GM12878 (cell line): Measurements from ENCODE around the gene HINT3. TPM values are rescaled to one million over a fixed set of nuclear protein-coding genes. Genes with fewer than 3 reads are reported as not detected.

ENCODE experiments used
- ATAC-seq: fragments of 200-7000 bp; cut with Tn5 transposase; 3 replicates; pipeline ENCODE4 v1.9.1; 2020; ENCODE audit warnings: mild to moderate bottlenecking, moderate library complexity
- BruUV-seq: library from RNA; stranded (reverse); fragments of 400-500 nt; replicated peaks from 2 replicates; lab custom pipeline; 2021; lab: Mats Ljungman, UMichigan
- CTCF ChIA-PET: fragments of 300-600 bp; sonication (Branson Sonifier 250); formaldehyde crosslinking; extraction: SDS; loops from one replicate; lab custom pipeline; 2021; ENCODE audit warnings: inconsistent platforms; lab: Yijun Ruan, JAX
- POLR2A ChIA-PET: fragments of 350-600 bp; formaldehyde crosslinking; extraction: SDS; loops from one replicate; lab custom pipeline; 2021; ENCODE audit warnings: inconsistent platforms; lab: Charles Lee
- RAD21 ChIA-PET: fragments of 300-600 bp; sonication (Branson Sonifier 250); formaldehyde crosslinking; loops from one replicate; lab custom pipeline; 2023; ENCODE audit warnings: antibody characterized with exemption; ENCODE audit not compliant: unreplicated experiment; lab: Charles Lee
- SMC1A ChIA-PET: fragments of 300-600 bp; sonication (Branson Sonifier 250); formaldehyde crosslinking; loops from one replicate; lab custom pipeline; 2023; ENCODE audit not compliant: unreplicated experiment, uncharacterized antibody; lab: Charles Lee
- DNase-seq: peaks from one replicate; pipeline ENCODE4 v3.0.0-alpha.2; 2011; ENCODE audit warnings: low read depth, low spot score
- FAIRE-seq: peaks from 3 replicates; lab custom pipeline; 2011; peaks lifted over from hg19 to GRCh38; lab: Jason Lieb, UNC
- H2AFZ ChIP-seq: 2 replicates; pipeline ENCODE4 v1.6.0; 2011; ENCODE audit warnings: low read depth, low read length, control low read depth; ENCODE audit not compliant: control insufficient read depth
- H3K27ac ChIP-seq: 2 replicates; pipeline ENCODE4 v1.5.1; 2011; ENCODE audit warnings: control low read depth; ENCODE audit not compliant: control insufficient read depth, insufficient read depth
- H3K27me3 ChIP-seq, 2 experiments: replicated peaks in 1 of 2; 2 replicates each; pipeline versions ENCODE4 v1.6.0 to v1.6.1; 2011; ENCODE audit warnings: low read length in 1 of 2; ENCODE audit not compliant: control insufficient read depth in 2 of 2, insufficient read depth in 2 of 2
- H3K36me3 ChIP-seq, 2 experiments: 2 replicates each; pipeline ENCODE4 v1.5.1; 2011; ENCODE audit warnings: low read length in 1 of 2; ENCODE audit not compliant: control insufficient read depth in 2 of 2, insufficient read depth in 2 of 2
- H3K4me1 ChIP-seq: 2 replicates; pipeline ENCODE4 v1.6.1; 2011; ENCODE audit warnings: mild to moderate bottlenecking, low read length, moderate library complexity, mixed read lengths; ENCODE audit not compliant: control insufficient read depth, insufficient read depth
- H3K4me2 ChIP-seq: 2 replicates; pipeline ENCODE4 v1.6.0; 2011; ENCODE audit warnings: control low read depth; ENCODE audit not compliant: control insufficient read depth, insufficient read depth
- H3K4me3 ChIP-seq: fragments of 200-600 bp; sonication (generic); 2 replicates; pipeline ENCODE4 v1.5.1; 2016
- H3K79me2 ChIP-seq: 2 replicates; pipeline ENCODE4 v1.6.0; 2011; ENCODE audit warnings: low read length; ENCODE audit not compliant: control insufficient read depth, insufficient read depth
- H3K9ac ChIP-seq: 2 replicates; pipeline ENCODE4 v1.8.0; 2011; ENCODE audit warnings: low read length, control low read depth, mixed read lengths; ENCODE audit not compliant: control insufficient read depth, insufficient read depth
- H3K9me3 ChIP-seq: replicated peaks from 3 replicates; pipeline ENCODE4 v1.5.1; 2011; ENCODE audit warnings: mild to moderate bottlenecking, low read length; ENCODE audit not compliant: control insufficient read depth, insufficient read depth
- H4K20me1 ChIP-seq: 2 replicates; pipeline ENCODE4 v1.6.0; 2011; ENCODE audit not compliant: control insufficient read depth, insufficient read depth
- BCL11A ChIP-seq: IDR thresholded peaks from 2 replicates; pipeline ENCODE4 v1.6.1; 2011; ENCODE audit warnings: low read depth, low read length
- FOXK2 ChIP-seq: fragments of 450-650 bp; IDR thresholded peaks from 2 replicates; pipeline ENCODE4 v1.6.1; 2017; ENCODE audit warnings: mild to moderate bottlenecking, moderate library complexity
- FOXM1 ChIP-seq: IDR thresholded peaks from 2 replicates; pipeline ENCODE4 v1.6.1; 2012; ENCODE audit warnings: low read depth, mild to moderate bottlenecking, inconsistent platforms, low read length, moderate library complexity
- IKZF2 ChIP-seq, 2 experiments: fragments of 450-650 bp; IDR thresholded peaks; 2 replicates each; pipeline ENCODE4 v1.6.1; 2017; ENCODE audit warnings: mild to moderate bottlenecking in 2 of 2, moderate library complexity in 2 of 2
- MYB ChIP-seq: fragments of 150-350 bp; IDR thresholded peaks from 2 replicates; pipeline ENCODE4 v1.6.1; 2014; ENCODE audit warnings: mild to moderate bottlenecking, low read depth, low read length, borderline replicate concordance
- SRF ChIP-seq, 2 experiments: IDR thresholded peaks; 2 replicates each; pipeline ENCODE4 v1.6.1; 2011; ENCODE audit warnings: low read depth in 2 of 2, low read length in 2 of 2, mild to moderate bottlenecking in 1 of 2, moderate library complexity in 1 of 2
- SUZ12 ChIP-seq: fragments of 200-600 bp; sonication (generic); IDR thresholded peaks from one replicate; pipeline ENCODE4 v1.6.1; 2018; ENCODE audit warnings: antibody characterized with exemption, mild to moderate bottlenecking; ENCODE audit not compliant: unreplicated experiment
- WRNIP1 ChIP-seq: IDR thresholded peaks from 2 replicates; pipeline ENCODE4 v1.6.1; 2011; ENCODE audit warnings: low read depth, low read length, improper control_type of control experiment, borderline replicate concordance
- ZBED1 ChIP-seq: IDR thresholded peaks from 2 replicates; pipeline ENCODE4 v1.6.1; 2016; ENCODE audit warnings: borderline replicate concordance
- WGBS: methylation state at CpG from one replicate; pipeline ENCODE4 v1.1.6; 2016; ENCODE audit warnings: low lambda C conversion rate; ENCODE audit not compliant: insufficient replicate concordance, insufficient coverage; ENCODE audit errors: missing lambda C conversion rate; 5-methylcytosine and 5-hydroxymethylcytosine counted together
- in situ Hi-C: fragments of 300-500 bp; cut with MboI; formaldehyde crosslinking; loops from 9 replicates; pipeline ENCODE4 v1.14.3; 2018; ENCODE audit warnings: mixed read lengths
- intact Hi-C: fragments of 100-400 bp; cut with micrococcal nuclease; formaldehyde crosslinking; loops from one replicate; pipeline ENCODE4 v1.14.2; 2022; ENCODE audit not compliant: unreplicated experiment
- polyA plus RNA-seq, 11 experiments: library from polyadenylated mRNA; depleted of rRNA in 4 of 11; unstranded in 6 of 11; stranded (reverse) in 5 of 11; fragments of >200 nt; fragmentation: Nextera tagmentation in 4 of 11; fragmentation: Illumina TruSeq in 1 of 11; extraction: Ambion mirVana in 4 of 11; extraction: Trizol in 1 of 11; gene quantifications; 1 replicate in 1 of 11; 2 replicates in 10 of 11; pipeline versions ENCODE4 v1.2.1 to v1.2.3, GENCODE V29; 2011 to 2016; ENCODE audit warnings: inconsistent platforms in 2 of 11, missing spikeins in 2 of 11, low read depth in 1 of 11
- total RNA-seq, 4 experiments: library from RNA; depleted of rRNA in 3 of 4; stranded (reverse); fragments of >200 nt in 3 of 4; fragmentation: Illumina TruSeq in 1 of 4; extraction: Trizol in 1 of 4; gene quantifications; 2 replicates each; pipeline versions ENCODE4 v1.2.1 to v1.2.3, GENCODE V29; 2013 to 2021
- TF ChIP-seq, protein P1 (sequence below): fragments of 450-650 bp; IDR thresholded peaks from 2 replicates; pipeline ENCODE4 v1.6.1; 2017; ENCODE audit warnings: mild to moderate bottlenecking
- TF ChIP-seq, protein P2 (sequence below): fragments of 450-650 bp; formaldehyde crosslinking; IDR thresholded peaks from 2 replicates; pipeline ENCODE4 v1.5.0; 2022; ENCODE audit warnings: mild to moderate bottlenecking, missing genetic modification characterization
- TF ChIP-seq, protein P3 (sequence below): fragments of 450-650 bp; IDR thresholded peaks from 2 replicates; pipeline ENCODE4 v1.6.1; 2017; ENCODE audit warnings: mild to moderate bottlenecking, low read depth, inconsistent platforms; ENCODE audit not compliant: poor library complexity, severe bottlenecking
- TF ChIP-seq, protein P4 (sequence below): fragments of 150-350 bp; IDR thresholded peaks from 2 replicates; pipeline ENCODE4 v1.6.1; 2014; ENCODE audit warnings: mild to moderate bottlenecking, low read depth, low read length

Gene HINT3
- total and polyA plus RNA-seq, 10 of the 15 experiments (the other 5 are each of a cell fraction or from before 2014, with no cell fraction given): 0.72 to 9.1 (median 5.4) TPM

DNA sequence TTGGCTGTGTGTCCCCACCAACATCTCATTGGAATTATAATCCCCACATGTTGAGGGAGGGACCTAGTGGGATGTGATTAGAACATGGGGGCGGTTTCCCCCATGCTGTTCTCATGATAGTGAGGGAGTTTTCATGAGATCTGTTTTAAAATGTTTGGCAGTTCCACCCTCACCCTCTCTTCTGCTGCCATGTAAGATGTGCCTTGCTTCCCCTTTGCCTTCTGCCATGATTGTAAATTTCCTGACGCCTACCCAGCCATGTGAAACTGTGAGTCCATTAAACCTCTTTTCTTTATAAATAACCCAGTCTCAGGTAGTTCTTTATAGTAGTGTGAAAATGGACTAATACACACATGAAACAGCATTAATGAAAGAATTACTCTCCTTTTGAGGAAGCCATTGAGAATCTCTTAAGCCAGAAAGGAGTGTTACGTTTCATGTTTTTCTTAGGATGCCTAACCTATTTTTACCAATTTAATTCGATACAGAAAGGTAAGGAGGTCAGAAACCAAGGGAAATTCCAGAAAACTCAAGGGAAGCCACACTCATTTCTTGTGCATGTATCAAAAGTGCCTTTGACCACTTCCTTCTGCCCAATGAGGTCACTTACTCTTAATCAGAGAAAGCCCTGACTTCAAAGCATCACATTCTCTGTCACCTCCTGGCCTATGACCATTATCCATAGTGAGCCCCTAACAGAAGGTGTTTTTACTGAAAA lies 24.7 kb upstream of the HINT3 start:
- no peak overlapping the region for H2AFZ ChIP-seq
- no peaks in the 10 kb centered on the region for H3K9me3 ChIP-seq
- FAIRE-seq: no peak
- H3K27me3 ChIP-seq: no peaks in the 10 kb centered on the region
- H3K36me3 ChIP-seq: peaks cover 3 to 5% of the 10 kb centered on the region in 2 experiments
- no peak overlapping the region for H3K9ac ChIP-seq
- ATAC-seq: peak; percentile 92
- no peaks in the 10 kb centered on the region for H4K20me1 ChIP-seq
- ChIA-PET SMC1A (interaction anchor here (0.6 to 1.8 kb wide), 9 partner anchors 9 to 1061 kb away, joined by 3 to 10 read pairs (median 4); no protein-coding TSS in a partner anchor), POLR2A (no interaction called here), RAD21 (interaction anchor here (0.7 to 1.4 kb wide), 6 partner anchors 9 to 150 kb away, joined by 3 to 5 read pairs (median 4); no protein-coding TSS in a partner anchor), CTCF (interaction anchor here (0.6 to 1.5 kb wide), 10 partner anchors 9 to 175 kb away, joined by 3 to 10 read pairs (median 4); partner anchors contain the start of gene HINT3)
- intact Hi-C loops: no loop called here
- H3K79me2 ChIP-seq: no peaks in the 10 kb centered on the region
- DNase-seq: peak; percentile 42
- H3K4me2 ChIP-seq: no peak overlapping the region
- 59% methylated on average over 4 of the region's 4 CpGs for WGBS
- peak overlapping the region; percentile 50 for H3K27ac ChIP-seq
- in situ Hi-C loops: no loop called here
- H3K4me3 ChIP-seq: no peak overlapping the region
- no TSS peak for BruUV-seq
- H3K4me1 ChIP-seq: no peaks in the 10 kb centered on the region; the same call in 1 of the 2 replicates
- TF ChIP-seq, protein P1, sequence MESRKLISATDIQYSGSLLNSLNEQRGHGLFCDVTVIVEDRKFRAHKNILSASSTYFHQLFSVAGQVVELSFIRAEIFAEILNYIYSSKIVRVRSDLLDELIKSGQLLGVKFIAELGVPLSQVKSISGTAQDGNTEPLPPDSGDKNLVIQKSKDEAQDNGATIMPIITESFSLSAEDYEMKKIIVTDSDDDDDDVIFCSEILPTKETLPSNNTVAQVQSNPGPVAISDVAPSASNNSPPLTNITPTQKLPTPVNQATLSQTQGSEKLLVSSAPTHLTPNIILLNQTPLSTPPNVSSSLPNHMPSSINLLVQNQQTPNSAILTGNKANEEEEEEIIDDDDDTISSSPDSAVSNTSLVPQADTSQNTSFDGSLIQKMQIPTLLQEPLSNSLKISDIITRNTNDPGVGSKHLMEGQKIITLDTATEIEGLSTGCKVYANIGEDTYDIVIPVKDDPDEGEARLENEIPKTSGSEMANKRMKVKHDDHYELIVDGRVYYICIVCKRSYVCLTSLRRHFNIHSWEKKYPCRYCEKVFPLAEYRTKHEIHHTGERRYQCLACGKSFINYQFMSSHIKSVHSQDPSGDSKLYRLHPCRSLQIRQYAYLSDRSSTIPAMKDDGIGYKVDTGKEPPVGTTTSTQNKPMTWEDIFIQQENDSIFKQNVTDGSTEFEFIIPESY: no peak
- TF ChIP-seq SUZ12 (no peak), IKZF2 (IDR thresholded peaks at IDR 0.05) (peak in 1 of 2 experiments; percentile 45; a peak in 1 of 4 replicates), FOXK2 (no peak), WRNIP1 (no peak), MYB (no peak), SRF (IDR thresholded peaks at IDR 0.05; ENCODE audit: low read depth in 2 of 2, low read length in 2 of 2) (0 out of 4 replicates have a peak, but pooled peaks of 1 of the 2 experiments have one; percentile 8), FOXM1 (peak; percentile 79; the same call in 1 of the 2 replicates), BCL11A (peak; percentile 78), ZBED1 (no peak)
- TF ChIP-seq, protein P2, sequence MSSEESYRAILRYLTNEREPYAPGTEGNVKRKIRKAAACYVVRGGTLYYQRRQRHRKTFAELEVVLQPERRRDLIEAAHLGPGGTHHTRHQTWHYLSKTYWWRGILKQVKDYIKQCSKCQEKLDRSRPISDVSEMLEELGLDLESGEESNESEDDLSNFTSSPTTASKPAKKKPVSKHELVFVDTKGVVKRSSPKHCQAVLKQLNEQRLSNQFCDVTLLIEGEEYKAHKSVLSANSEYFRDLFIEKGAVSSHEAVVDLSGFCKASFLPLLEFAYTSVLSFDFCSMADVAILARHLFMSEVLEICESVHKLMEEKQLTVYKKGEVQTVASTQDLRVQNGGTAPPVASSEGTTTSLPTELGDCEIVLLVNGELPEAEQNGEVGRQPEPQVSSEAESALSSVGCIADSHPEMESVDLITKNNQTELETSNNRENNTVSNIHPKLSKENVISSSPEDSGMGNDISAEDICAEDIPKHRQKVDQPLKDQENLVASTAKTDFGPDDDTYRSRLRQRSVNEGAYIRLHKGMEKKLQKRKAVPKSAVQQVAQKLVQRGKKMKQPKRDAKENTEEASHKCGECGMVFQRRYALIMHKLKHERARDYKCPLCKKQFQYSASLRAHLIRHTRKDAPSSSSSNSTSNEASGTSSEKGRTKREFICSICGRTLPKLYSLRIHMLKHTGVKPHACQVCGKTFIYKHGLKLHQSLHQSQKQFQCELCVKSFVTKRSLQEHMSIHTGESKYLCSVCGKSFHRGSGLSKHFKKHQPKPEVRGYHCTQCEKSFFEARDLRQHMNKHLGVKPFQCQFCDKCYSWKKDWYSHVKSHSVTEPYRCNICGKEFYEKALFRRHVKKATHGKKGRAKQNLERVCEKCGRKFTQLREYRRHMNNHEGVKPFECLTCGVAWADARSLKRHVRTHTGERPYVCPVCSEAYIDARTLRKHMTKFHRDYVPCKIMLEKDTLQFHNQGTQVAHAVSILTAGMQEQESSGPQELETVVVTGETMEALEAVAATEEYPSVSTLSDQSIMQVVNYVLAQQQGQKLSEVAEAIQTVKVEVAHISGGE: no peak
- TF ChIP-seq, protein P3, sequence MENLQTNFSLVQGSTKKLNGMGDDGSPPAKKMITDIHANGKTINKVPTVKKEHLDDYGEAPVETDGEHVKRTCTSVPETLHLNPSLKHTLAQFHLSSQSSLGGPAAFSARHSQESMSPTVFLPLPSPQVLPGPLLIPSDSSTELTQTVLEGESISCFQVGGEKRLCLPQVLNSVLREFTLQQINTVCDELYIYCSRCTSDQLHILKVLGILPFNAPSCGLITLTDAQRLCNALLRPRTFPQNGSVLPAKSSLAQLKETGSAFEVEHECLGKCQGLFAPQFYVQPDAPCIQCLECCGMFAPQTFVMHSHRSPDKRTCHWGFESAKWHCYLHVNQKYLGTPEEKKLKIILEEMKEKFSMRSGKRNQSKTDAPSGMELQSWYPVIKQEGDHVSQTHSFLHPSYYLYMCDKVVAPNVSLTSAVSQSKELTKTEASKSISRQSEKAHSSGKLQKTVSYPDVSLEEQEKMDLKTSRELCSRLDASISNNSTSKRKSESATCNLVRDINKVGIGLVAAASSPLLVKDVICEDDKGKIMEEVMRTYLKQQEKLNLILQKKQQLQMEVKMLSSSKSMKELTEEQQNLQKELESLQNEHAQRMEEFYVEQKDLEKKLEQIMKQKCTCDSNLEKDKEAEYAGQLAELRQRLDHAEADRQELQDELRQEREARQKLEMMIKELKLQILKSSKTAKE: no peak
- TF ChIP-seq, protein P4, sequence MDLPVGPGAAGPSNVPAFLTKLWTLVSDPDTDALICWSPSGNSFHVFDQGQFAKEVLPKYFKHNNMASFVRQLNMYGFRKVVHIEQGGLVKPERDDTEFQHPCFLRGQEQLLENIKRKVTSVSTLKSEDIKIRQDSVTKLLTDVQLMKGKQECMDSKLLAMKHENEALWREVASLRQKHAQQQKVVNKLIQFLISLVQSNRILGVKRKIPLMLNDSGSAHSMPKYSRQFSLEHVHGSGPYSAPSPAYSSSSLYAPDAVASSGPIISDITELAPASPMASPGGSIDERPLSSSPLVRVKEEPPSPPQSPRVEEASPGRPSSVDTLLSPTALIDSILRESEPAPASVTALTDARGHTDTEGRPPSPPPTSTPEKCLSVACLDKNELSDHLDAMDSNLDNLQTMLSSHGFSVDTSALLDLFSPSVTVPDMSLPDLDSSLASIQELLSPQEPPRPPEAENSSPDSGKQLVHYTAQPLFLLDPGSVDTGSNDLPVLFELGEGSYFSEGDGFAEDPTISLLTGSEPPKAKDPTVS: no peak
